Measurements from ENCODE around the gene CLBA1. TPM values are rescaled to one million over a fixed set of nuclear protein-coding genes. Genes with fewer than 3 reads are reported as not detected.

The CLBA1 gene
- total RNA-seq, 2 experiments from 2014 or later, result 0.82 to 1.2 TPM

DNA sequence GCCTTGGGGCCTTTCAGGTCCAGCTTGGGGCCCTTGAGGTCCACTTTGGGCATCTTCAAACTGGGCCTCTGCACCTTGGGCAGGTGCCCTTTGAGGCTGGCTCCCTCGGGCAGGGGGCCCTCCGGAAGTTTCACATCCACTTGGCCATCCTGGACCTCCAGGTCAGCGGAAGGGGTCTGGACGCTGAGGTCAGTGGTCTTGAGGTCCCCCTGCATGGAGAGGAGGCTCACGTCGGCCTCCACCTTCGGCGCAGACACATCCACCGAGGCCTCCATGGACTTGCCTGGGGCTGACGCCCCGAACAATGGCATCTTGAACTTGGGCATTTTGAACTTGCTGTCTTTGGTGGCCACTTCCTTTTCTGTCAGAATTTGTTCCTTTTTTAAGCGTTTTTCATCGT lies 32.5 kb upstream of the CLBA1 start:
- TF ChIP-seq, protein P1, sequence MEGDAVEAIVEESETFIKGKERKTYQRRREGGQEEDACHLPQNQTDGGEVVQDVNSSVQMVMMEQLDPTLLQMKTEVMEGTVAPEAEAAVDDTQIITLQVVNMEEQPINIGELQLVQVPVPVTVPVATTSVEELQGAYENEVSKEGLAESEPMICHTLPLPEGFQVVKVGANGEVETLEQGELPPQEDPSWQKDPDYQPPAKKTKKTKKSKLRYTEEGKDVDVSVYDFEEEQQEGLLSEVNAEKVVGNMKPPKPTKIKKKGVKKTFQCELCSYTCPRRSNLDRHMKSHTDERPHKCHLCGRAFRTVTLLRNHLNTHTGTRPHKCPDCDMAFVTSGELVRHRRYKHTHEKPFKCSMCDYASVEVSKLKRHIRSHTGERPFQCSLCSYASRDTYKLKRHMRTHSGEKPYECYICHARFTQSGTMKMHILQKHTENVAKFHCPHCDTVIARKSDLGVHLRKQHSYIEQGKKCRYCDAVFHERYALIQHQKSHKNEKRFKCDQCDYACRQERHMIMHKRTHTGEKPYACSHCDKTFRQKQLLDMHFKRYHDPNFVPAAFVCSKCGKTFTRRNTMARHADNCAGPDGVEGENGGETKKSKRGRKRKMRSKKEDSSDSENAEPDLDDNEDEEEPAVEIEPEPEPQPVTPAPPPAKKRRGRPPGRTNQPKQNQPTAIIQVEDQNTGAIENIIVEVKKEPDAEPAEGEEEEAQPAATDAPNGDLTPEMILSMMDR (conservative IDR thresholded peaks at IDR 0.05; ENCODE audit: low read length), result no peak
- no peak for TF ChIP-seq EZH2phosphoT487 (IDR thresholded peaks at IDR 0.05; ENCODE audit: borderline replicate concordance, low read depth, low read length)
- Histone ChIP-seq H3K9me2 (ENCODE audit: insufficient read depth, low read length) (no peaks in the 10 kb centered on the region), H3K4me1 (ENCODE audit: insufficient read depth, low read length, poor library complexity, severe bottlenecking) (no peaks in the 10 kb centered on the region), H4K20me1 (ENCODE audit: insufficient read depth, low read length) (no peaks in the 10 kb centered on the region), H3K4me2 (ENCODE audit: low read length) (no peak overlapping the region), H3K36me3 (ENCODE audit: insufficient read depth, low read length) (no peaks in the 10 kb centered on the region), H3K27ac (ENCODE audit: low read depth, low read length, poor library complexity, severe bottlenecking) (no peak overlapping the region), H3K9me3 (ENCODE audit: low read length) (no peaks in the 10 kb centered on the region), H3K4me3 (ENCODE audit: low read depth, low read length, poor library complexity, severe bottlenecking) (no peak overlapping the region), H2AFZ (ENCODE audit: low read length) (no peak overlapping the region), H3K79me2 (ENCODE audit: insufficient read depth, low read depth, low read length) (no peaks in the 10 kb centered on the region)
- CTCF ChIA-PET (ENCODE audit: unreplicated experiment), result no interaction called here
- no TSS peak for BruUV-seq (replicated peaks)
- POLR2A ChIA-PET, result no interaction called here
- DNase-seq (ENCODE audit: low spot score), result no peak
- intact Hi-C loops (cut with micrococcal nuclease; ENCODE audit: unreplicated experiment), result no loop called here

DNA sequence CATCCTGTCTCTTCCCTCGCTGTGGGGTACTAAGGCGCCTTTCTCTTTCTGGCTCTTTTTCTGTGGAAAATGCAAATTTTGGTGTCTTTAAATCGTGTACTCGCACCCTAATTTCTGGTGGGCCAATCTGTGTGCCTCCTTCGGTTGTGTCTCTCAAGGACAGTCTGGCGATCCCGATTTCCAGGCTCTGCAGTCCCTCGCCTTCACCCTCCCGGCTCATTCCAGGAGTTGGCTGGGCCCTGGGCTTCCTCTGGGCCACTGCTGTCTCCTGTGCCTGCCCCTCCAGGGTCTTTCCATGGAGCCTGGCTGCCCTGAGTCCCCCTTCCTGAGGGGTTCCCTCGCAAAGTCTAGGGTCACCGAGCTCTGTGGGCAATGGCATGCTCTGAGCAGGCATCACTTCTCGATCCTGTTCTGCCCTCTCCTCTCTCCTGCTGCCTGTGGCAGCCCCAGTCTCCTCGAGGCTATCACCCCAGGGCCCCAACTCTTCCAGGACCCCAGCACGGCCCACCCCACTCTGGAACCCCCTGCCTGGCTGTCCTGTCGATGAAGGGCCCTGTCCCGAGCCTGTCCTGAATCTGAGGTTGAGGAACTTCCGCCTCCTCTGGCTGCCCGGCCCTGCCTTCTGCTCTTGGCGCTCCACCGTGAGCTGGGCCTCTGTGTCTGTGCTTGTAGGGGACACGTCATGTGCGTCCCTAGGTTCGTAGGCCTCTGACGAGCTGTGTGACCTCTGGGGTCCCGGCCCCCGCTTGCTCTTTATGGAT lies 31.5 kb upstream of the CLBA1 start:
- BruUV-seq (replicated peaks), result no TSS peak
- H4K20me1 ChIP-seq (ENCODE audit: insufficient read depth, low read length), result no peaks in the 10 kb centered on the region
- H2AFZ ChIP-seq (ENCODE audit: low read length), result no peak overlapping the region
- H3K79me2 ChIP-seq (ENCODE audit: insufficient read depth, low read depth, low read length), result no peaks in the 10 kb centered on the region
- POLR2A ChIA-PET, result no interaction called here
- intact Hi-C loops (cut with micrococcal nuclease; ENCODE audit: unreplicated experiment), result no loop called here
- DNase-seq (ENCODE audit: low spot score), result no peak
- no peaks in the 10 kb centered on the region for H3K9me2 ChIP-seq (ENCODE audit: insufficient read depth, low read length)
- TF ChIP-seq, protein P1 (conservative IDR thresholded peaks at IDR 0.05; ENCODE audit: low read length), result no peak
- TF ChIP-seq EZH2phosphoT487 (IDR thresholded peaks at IDR 0.05; ENCODE audit: borderline replicate concordance, low read depth, low read length), result no peak
- H3K27ac ChIP-seq (ENCODE audit: low read depth, low read length, poor library complexity, severe bottlenecking), result no peak overlapping the region
- no peaks in the 10 kb centered on the region for H3K9me3 ChIP-seq (ENCODE audit: low read length)
- CTCF ChIA-PET (ENCODE audit: unreplicated experiment), result no interaction called here
- no peaks in the 10 kb centered on the region for H3K4me1 ChIP-seq (ENCODE audit: insufficient read depth, low read length, poor library complexity, severe bottlenecking)
- H3K4me3 ChIP-seq (ENCODE audit: low read depth, low read length, poor library complexity, severe bottlenecking), result no peak overlapping the region
- no peak overlapping the region for H3K4me2 ChIP-seq (ENCODE audit: low read length)
- H3K36me3 ChIP-seq (ENCODE audit: insufficient read depth, low read length), result no peaks in the 10 kb centered on the region

DNA sequence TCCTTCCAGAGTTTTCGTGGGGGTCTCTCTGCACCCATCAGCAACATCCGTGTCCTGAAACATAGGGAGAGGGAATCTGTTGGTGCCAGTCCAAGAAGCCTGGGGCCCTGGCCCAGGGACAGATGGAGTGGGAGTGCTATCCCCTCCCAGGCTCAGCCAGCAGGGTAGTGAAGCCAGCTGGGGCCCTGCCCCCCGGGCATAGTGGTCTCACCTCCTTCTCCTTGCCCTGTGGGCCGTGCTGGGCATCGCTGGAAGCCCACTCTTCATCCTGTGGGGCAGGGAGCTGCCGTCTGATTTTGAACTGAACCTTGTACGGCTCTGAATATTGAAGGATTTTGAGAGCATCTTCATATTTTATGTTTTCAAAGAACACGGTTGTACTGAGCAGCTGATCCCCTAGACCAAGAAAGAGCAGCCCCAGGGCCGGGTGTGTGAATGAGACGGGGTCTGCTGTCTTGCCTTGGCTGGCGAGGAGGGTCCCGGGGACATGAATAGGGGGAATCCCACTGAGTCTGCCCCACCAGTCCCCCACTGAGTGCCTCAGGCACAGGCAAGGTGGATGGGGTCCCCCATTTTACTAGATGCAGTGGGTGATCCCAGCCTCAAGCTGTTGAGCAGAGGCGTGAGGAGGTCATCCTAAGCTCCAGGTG lies 30.7 kb upstream of the CLBA1 start:
- Histone ChIP-seq H3K9me3 (ENCODE audit: low read length) (no peaks in the 10 kb centered on the region), H3K36me3 (ENCODE audit: insufficient read depth, low read length) (no peaks in the 10 kb centered on the region), H2AFZ (ENCODE audit: low read length) (no peak overlapping the region), H3K4me2 (ENCODE audit: low read length) (no peak overlapping the region), H3K79me2 (ENCODE audit: insufficient read depth, low read depth, low read length) (no peaks in the 10 kb centered on the region), H4K20me1 (ENCODE audit: insufficient read depth, low read length) (no peaks in the 10 kb centered on the region), H3K4me3 (ENCODE audit: low read depth, low read length, poor library complexity, severe bottlenecking) (no peak overlapping the region), H3K9me2 (ENCODE audit: insufficient read depth, low read length) (no peaks in the 10 kb centered on the region), H3K4me1 (ENCODE audit: insufficient read depth, low read length, poor library complexity, severe bottlenecking) (no peaks in the 10 kb centered on the region), H3K27ac (ENCODE audit: low read depth, low read length, poor library complexity, severe bottlenecking) (no peak overlapping the region)
- intact Hi-C loops (cut with micrococcal nuclease; ENCODE audit: unreplicated experiment), result no loop called here
- TF ChIP-seq EZH2phosphoT487 (IDR thresholded peaks at IDR 0.05; ENCODE audit: borderline replicate concordance, low read depth, low read length), result no peak
- TF ChIP-seq, protein P1 (conservative IDR thresholded peaks at IDR 0.05; ENCODE audit: low read length), result no peak
- no peak for DNase-seq (ENCODE audit: low spot score)
- BruUV-seq (replicated peaks), result no TSS peak
- CTCF ChIA-PET (ENCODE audit: unreplicated experiment), result no interaction called here
- POLR2A ChIA-PET, result no interaction called here
